DND-41 (cell line): ENCODE results near the gene HNRNPD.

Experiments used
- CTCF ChIP-seq: IDR thresholded peaks from 2 replicates; pipeline ENCODE4 v1.5.1; 2012; ENCODE audit warnings: borderline replicate concordance, low read length, moderate library complexity, mild to moderate bottlenecking; ENCODE audit not compliant: poor library complexity, severe bottlenecking; ENCODE audit errors: extremely low read depth
- EZH2 ChIP-seq: IDR thresholded peaks from 3 replicates; pipeline ENCODE4 v1.6.1; 2012; ENCODE audit warnings: borderline replicate concordance, low read depth, mild to moderate bottlenecking, moderate library complexity, low read length, inconsistent platforms; ENCODE audit not compliant: severe bottlenecking

- TF ChIP-seq CTCF (no peak), EZH2 (no peak)
Measured at GRCh38 chr4:82358847-82359246, 14.9 kb downstream of the HNRNPD start.
